Kidney (tissue), 14 donors: ENCODE measurements around the gene S1PR5. TPM values are rescaled to one million over a fixed set of nuclear protein-coding genes. Genes with fewer than 3 reads are reported as not detected.

Source experiments
- DNase-seq, 5 donors: peaks; one replicate each; pipeline ENCODE4 v3.0.0-alpha.2; 2013 to 2020
- FAIRE-seq: peaks from 2 replicates; lab custom pipeline; 2012; peaks lifted over from hg19 to GRCh38; lab: Jason Lieb, UNC
- H3K27ac ChIP-seq, 2 donors: one replicate each; pipeline ENCODE4 v1.7.0; 2013; ENCODE audit warnings: low read depth in 2 of 2, low read length in 2 of 2, inconsistent platforms in 1 of 2
- H3K27me3 ChIP-seq: one replicate; pipeline ENCODE4 v1.7.1; 2013; ENCODE audit warnings: low read length, inconsistent platforms; ENCODE audit not compliant: control insufficient read depth, insufficient read depth
- H3K36me3 ChIP-seq, 3 donors: one replicate each; pipeline versions ENCODE4 v1.7.0 to v1.7.1; 2013; ENCODE audit warnings: low read length in 3 of 3, control low read depth in 1 of 3, inconsistent platforms in 1 of 3; ENCODE audit not compliant: insufficient read depth in 3 of 3, control insufficient read depth in 2 of 3
- H3K4me1 ChIP-seq, 3 donors: one replicate each; pipeline versions ENCODE4 v1.7.0 to v1.7.1; 2013; ENCODE audit warnings: low read length in 3 of 3, inconsistent platforms in 1 of 3, low read depth in 1 of 3; ENCODE audit not compliant: control insufficient read depth in 2 of 3, insufficient read depth in 2 of 3
- H3K4me3 ChIP-seq, 3 donors: one replicate each; pipeline versions ENCODE4 v1.7.0 to v1.8.1; 2013; ENCODE audit warnings: low read length in 3 of 3, control low read depth in 1 of 3, inconsistent platforms in 1 of 3
- H3K9ac ChIP-seq, 3 donors: one replicate each; pipeline versions ENCODE4 v1.7.0 to v1.7.1; 2013; ENCODE audit warnings: low read length in 3 of 3, control low read depth in 1 of 3, inconsistent platforms in 1 of 3
- H3K9me3 ChIP-seq, 3 donors: one replicate each; pipeline versions ENCODE4 v1.7.0 to v1.7.1; 2013; ENCODE audit warnings: low read length in 3 of 3, control low read depth in 1 of 3, inconsistent platforms in 1 of 3; ENCODE audit not compliant: control insufficient read depth in 2 of 3, insufficient read depth in 1 of 3
- intact Hi-C: fragments of 100-400 bp; cut with DNase I; formaldehyde crosslinking; loops from one replicate; pipeline ENCODE4 v1.11.1; 2022
- polyA plus RNA-seq: library from polyadenylated mRNA; stranded (reverse); fragments of 350-450 nt; fragmentation: Illumina TruSeq; extraction: RNeasy Lipid Tissue Mini Kit (QIAGEN cat#74804); gene quantifications from one replicate; pipeline ENCODE4 v1.2.3, GENCODE V29; 2014; ENCODE audit warnings: low read depth, low replicate concordance; ENCODE audit not compliant: insufficient read depth
- total RNA-seq: library from RNA; stranded (reverse); fragmentation: NEBNext Ultra II Directional; extraction: Animal tissue kit (Norgen Biotek cat#: 25700); gene quantifications from one replicate; pipeline ENCODE4 v1.2.1, GENCODE V29; 2021
- TF ChIP-seq, protein P1 (sequence below): IDR thresholded peaks from 3 replicates; pipeline ENCODE4 v1.5.1; 2012; ENCODE audit warnings: mild to moderate bottlenecking, moderate library complexity, borderline replicate concordance; ENCODE audit not compliant: insufficient read depth; ENCODE audit errors: extremely low read depth
- donor health status: control.
- donor health status: control.
- donor health status: control.
- donor health status: control.
- donor health status: control.
- donor health status: DM: yes; HTN: yes; CAD: no.
- donor health status: Normal renal cell carcinoma (clear cell type).

The S1PR5 gene
- total and polyA plus RNA-seq, 2 donors from 2014 or later: 0.69 to 0.84 TPM

DNA sequence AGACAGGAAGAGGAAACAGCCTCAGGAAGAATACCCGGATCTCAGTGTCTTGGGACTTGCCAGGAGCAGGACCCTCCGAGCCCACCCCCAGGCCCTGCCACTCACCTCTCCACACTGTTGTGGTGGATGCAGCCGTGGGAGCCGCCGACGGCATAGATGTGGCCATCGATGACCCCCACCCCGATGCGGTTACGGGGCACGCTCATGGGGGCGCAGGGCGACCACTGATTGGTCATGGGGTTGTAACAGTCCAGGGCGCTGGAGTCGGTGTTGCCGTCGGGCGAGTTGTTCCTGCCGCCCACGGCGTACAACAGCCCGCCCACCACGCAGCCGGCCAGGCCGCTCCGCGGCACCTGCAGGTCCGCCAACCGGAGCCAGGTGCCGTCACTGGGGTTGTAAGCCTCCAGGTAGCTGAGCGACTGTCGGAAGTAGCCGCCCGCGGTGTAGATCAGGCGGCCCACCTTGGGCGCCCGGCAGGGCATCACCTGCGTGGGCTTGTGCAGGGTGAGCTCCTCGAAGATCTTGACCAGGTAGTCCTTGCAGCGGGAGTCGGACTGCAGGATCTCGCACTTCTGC lies 25.7 kb downstream of the S1PR5 start:
- H3K4me3 ChIP-seq: no peak overlapping the region
- DNase-seq (peak in 1 of 5 donors; percentile 74), FAIRE-seq (no peak)
- TF ChIP-seq, protein P1, sequence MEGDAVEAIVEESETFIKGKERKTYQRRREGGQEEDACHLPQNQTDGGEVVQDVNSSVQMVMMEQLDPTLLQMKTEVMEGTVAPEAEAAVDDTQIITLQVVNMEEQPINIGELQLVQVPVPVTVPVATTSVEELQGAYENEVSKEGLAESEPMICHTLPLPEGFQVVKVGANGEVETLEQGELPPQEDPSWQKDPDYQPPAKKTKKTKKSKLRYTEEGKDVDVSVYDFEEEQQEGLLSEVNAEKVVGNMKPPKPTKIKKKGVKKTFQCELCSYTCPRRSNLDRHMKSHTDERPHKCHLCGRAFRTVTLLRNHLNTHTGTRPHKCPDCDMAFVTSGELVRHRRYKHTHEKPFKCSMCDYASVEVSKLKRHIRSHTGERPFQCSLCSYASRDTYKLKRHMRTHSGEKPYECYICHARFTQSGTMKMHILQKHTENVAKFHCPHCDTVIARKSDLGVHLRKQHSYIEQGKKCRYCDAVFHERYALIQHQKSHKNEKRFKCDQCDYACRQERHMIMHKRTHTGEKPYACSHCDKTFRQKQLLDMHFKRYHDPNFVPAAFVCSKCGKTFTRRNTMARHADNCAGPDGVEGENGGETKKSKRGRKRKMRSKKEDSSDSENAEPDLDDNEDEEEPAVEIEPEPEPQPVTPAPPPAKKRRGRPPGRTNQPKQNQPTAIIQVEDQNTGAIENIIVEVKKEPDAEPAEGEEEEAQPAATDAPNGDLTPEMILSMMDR: no peak
- no peak overlapping the region for H3K27ac ChIP-seq
- peaks cover 7 to 24% (median 20%) of the 10 kb centered on the region in 3 donors for H3K36me3 ChIP-seq
- no peaks in the 10 kb centered on the region for H3K27me3 ChIP-seq
- no peak overlapping the region for H3K9ac ChIP-seq
- no peaks in the 10 kb centered on the region for H3K9me3 ChIP-seq
- H3K4me1 ChIP-seq: peaks cover 0 to under 1% (median 0%) of the 10 kb centered on the region in 3 donors
- intact Hi-C loops: no loop called here

DNA sequence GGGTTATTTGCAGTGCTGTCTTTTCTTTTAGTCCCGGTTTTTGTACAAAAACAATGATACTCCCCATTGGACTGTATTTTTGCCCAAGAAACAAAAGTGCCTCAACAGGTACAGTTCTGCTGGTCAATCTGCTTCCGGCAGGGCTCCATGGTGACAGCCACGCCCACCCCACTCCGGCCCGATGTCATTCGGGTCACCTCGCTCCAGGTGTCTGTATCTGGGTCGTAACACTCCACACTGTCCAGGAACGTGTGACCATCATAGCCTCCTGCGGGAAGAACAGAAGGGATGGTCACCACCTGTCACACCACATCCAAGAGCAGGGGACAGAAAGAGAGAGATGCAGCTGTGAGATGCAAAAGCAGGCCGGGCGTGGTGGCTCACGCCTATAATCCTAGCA lies 30.7 kb downstream of the S1PR5 start:
- DNase-seq (no peak), FAIRE-seq (no peak)
- Histone ChIP-seq H3K4me1 (peaks cover 0 to 6% (median 0%) of the 10 kb centered on the region in 3 donors), H3K9me3 (no peaks in the 10 kb centered on the region), H3K4me3 (no peak overlapping the region), H3K36me3 (peaks cover 5 to 26% (median 16%) of the 10 kb centered on the region in 3 donors), H3K27me3 (no peaks in the 10 kb centered on the region), H3K9ac (no peak overlapping the region), H3K27ac (no peak overlapping the region)
- intact Hi-C loops: no loop called here
- TF ChIP-seq, protein P1: no peak

DNA sequence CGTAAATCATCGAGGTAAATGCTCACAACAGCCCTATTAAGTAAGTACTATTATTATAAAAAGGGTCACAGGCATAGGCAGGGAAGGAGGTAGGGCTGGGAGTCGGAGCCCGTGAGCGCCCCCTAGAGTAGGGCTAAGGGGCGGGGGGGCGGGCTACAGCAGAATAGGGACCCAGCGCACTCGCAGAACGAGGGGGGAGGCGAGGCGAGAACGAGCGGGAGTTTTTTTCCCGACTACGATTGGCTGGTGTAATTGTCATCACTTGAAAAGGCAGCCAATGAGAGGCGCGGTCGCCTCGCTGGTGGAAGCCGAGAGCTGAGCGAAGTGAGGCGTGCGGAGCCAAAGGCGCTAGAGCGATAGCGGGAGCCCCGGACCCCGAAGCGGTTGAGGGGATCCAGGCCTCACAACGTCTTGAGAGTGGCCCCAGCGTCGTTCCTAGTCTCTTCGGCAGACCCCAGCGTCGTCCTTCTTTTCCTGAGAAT lies 38.3 kb downstream of the S1PR5 start:
- peak overlapping the region in 2 of 3 donors; percentile 46 to 55 for H3K9ac ChIP-seq

More for the DNA sequence above, 38.3 kb downstream of the S1PR5 start:
- peak; percentile 91 to 96 (median 92) for DNase-seq
- no peak overlapping the region for H3K27ac ChIP-seq
- TF ChIP-seq, protein P1: peak; percentile 45
- no peaks in the 10 kb centered on the region for H3K9me3 ChIP-seq
- no peaks in the 10 kb centered on the region for H3K36me3 ChIP-seq
- FAIRE-seq: no peak
- peak overlapping the region; percentile 39 to 57 (median 49) for H3K4me3 ChIP-seq
- H3K4me1 ChIP-seq: peaks cover 0 to 6% (median 0%) of the 10 kb centered on the region in 3 donors
- no peaks in the 10 kb centered on the region for H3K27me3 ChIP-seq
- intact Hi-C loops: no loop called here
